Stimulated activated CD4-positive, alpha-beta T cell treated with anti-CD3 and anti-CD28 coated beads, Interleukin-2, amount 100 ng/mL, for 48 hours (primary cell): ENCODE data around the gene NDNF.

Source experiments
- DNase-seq, 2 donors: peaks; one replicate each; pipeline ENCODE4 v3.0.0-alpha.2; 2020

The NDNF gene

GRCh38 chr4:121011780-121012340 is 60.5 kb downstream of the NDNF start:
- DNase-seq, result no peak

DNA sequence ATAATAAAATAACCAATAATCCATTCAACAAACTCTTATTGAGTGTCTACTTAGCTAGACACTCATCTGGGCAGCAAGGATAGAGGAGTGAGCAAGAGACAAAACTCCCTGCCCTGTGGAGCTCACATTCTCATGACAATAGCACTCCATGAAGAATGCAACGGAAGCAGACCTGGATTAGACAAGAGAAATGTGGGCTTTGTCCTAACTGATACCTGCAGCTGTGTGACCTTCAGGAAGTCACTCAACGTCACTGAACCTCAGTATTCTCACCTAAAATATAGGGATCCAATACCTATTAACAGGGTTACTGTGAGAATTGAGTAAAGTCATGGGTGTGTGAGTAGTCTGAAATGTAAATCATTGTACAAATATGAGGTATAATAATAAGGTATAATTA is 61.2 kb downstream of the NDNF start:
- DNase-seq, result no peak

- no peak for DNase-seq
Observed at GRCh38 chr4:121009578-121010478, 62.5 kb downstream of the NDNF start.

GRCh38 chr4:121007660-121008059 is 64.7 kb downstream of the NDNF start:
- no peak for DNase-seq

DNA sequence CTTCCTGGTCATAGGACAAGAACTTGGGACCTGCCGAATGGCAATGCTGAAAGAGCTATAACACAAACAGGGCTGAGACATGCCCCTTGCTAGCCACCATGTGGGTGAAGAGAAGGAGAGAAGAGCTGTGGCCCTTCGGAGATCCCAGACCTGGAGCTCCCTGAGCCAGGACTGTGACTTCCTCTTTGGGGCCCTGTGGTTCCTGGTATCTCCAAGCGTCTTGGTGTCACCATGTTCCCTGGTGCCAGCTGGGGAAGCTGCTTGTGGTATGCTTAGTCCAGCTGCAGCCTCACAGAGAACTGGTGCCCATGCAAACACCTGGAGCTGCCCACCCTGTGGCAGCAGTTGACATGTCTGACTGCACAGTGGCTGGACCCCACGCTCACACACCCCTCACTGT is 68.5 kb downstream of the NDNF start:
- DNase-seq, result no peak

- DNase-seq, result no peak
Observed at GRCh38 chr4:120995266-120996010, 76.9 kb downstream of the NDNF start.

- DNase-seq, result no peak
Observed at GRCh38 chr4:120994521-120994920, 77.8 kb downstream of the NDNF start.

DNA sequence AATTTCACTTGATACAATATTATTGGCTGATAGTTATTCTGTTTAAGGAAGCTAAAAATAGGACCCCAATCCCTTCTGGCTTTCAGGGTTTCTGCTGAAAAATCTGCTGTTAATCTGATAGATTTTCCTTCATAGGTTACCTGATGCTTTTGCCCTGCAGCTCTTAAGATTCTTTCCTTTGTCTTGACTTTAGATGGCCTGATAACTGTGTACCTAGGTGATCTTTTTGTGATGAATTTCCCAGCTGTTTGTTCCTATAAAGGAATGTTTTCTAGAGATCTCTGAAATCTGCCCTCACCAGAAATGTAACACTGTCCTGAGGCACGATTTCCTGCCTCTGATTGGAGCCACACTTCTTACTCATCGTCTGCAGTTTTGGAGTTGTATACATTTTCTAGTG is 80.5 kb downstream of the NDNF start:
- no peak for DNase-seq

GRCh38 chr4:120990246-120990645 is 82.1 kb downstream of the NDNF start:
- DNase-seq, result no peak
